Measurements from ENCODE around the gene PSMB3. TPM values are rescaled to one million over a fixed set of nuclear protein-coding genes. Genes with fewer than 3 reads are reported as not detected.
A peak's percentile ranks its signal among the peaks of the same experiment; 100 is the strongest.

The PSMB3 gene
- total RNA-seq, 1 experiment from 2014 or later = 441 TPM

DNA sequence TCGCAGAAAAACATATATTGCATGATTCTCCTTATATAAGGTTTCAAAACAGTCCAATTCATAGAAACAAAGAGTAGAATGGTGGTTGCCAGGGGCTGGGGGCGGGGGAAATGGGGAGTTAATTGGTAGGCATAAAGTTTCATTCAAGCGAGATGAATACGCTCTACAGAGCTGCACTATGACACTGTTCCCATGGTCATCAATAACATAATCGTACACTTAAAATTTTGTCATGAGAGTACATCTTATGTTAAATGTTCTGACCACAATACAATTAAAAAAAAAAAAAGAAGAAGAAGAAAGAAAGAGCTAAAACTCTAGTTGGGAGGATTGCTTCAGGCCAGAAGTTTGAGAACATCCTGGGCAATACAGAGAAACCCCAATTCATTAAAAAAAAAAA is 41.7 kb downstream of the PSMB3 start:
- Histone ChIP-seq H3K4me3 (ENCODE audit: low read length) (no peak overlapping the region), H2AFZ (ENCODE audit: low read length) (no peak overlapping the region), H4K20me1 (ENCODE audit: low read length) (peaks cover 9% of the 10 kb centered on the region; the same call in 1 of the 2 replicates), H3K27ac (ENCODE audit: low read length) (no peak overlapping the region), H3K4me1 (ENCODE audit: insufficient read depth, low read length) (peaks cover 13% of the 10 kb centered on the region), H3K9ac (ENCODE audit: low read length) (no peak overlapping the region), H3K27me3 (ENCODE audit: low read length) (no peaks in the 10 kb centered on the region), H3K9me2 (replicated peaks; ENCODE audit: low read length) (no peaks in the 10 kb centered on the region), H3K4me2 (ENCODE audit: low read length) (no peak overlapping the region), H3K9me3 (ENCODE audit: low read length) (no peaks in the 10 kb centered on the region), H3K36me3 (ENCODE audit: low read depth, low read length) (no peaks in the 10 kb centered on the region), H3K79me2 (ENCODE audit: low read length) (peaks cover 77% of the 10 kb centered on the region), H3F3A (ENCODE audit: low read length, unreplicated experiment) (no peaks in the 10 kb centered on the region)
- ATAC-seq (no peak), DNase-seq (no peak)
- intact Hi-C loops (cut with micrococcal nuclease) = no loop called here
- no TSS peak for BruUV-seq (replicated peaks)
- POLR2A ChIA-PET (ENCODE audit: unreplicated experiment) = no interaction called here
- CTCF ChIA-PET = interaction anchor here (0.6 kb wide), 1 partner anchor 40 kb away, joined by 5 read pairs; no protein-coding TSS in a partner anchor
- no peak for TF ChIP-seq EZH2 (IDR thresholded peaks at IDR 0.05; ENCODE audit: low read length, unreplicated experiment)
- TF ChIP-seq EZH2phosphoT487 (IDR thresholded peaks at IDR 0.05; ENCODE audit: borderline replicate concordance, low read length) = no peak
- TF ChIP-seq, protein P1, sequence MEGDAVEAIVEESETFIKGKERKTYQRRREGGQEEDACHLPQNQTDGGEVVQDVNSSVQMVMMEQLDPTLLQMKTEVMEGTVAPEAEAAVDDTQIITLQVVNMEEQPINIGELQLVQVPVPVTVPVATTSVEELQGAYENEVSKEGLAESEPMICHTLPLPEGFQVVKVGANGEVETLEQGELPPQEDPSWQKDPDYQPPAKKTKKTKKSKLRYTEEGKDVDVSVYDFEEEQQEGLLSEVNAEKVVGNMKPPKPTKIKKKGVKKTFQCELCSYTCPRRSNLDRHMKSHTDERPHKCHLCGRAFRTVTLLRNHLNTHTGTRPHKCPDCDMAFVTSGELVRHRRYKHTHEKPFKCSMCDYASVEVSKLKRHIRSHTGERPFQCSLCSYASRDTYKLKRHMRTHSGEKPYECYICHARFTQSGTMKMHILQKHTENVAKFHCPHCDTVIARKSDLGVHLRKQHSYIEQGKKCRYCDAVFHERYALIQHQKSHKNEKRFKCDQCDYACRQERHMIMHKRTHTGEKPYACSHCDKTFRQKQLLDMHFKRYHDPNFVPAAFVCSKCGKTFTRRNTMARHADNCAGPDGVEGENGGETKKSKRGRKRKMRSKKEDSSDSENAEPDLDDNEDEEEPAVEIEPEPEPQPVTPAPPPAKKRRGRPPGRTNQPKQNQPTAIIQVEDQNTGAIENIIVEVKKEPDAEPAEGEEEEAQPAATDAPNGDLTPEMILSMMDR (conservative IDR thresholded peaks at IDR 0.05; ENCODE audit: low read depth, low read length) = no peak

- Histone ChIP-seq H3F3A (ENCODE audit: low read length, unreplicated experiment) (no peaks in the 10 kb centered on the region), H3K9me2 (replicated peaks; ENCODE audit: low read length) (no peaks in the 10 kb centered on the region), H3K36me3 (ENCODE audit: low read depth, low read length) (peaks cover 5% of the 10 kb centered on the region; the same call in 1 of the 2 replicates), H3K9me3 (ENCODE audit: low read length) (no peaks in the 10 kb centered on the region), H2AFZ (ENCODE audit: low read length) (no peak overlapping the region), H3K9ac (ENCODE audit: low read length) (no peak overlapping the region), H3K27ac (ENCODE audit: low read length) (no peak overlapping the region), H3K4me2 (ENCODE audit: low read length) (0 out of 2 replicates have a peak overlapping the region, but pooled peaks have one; percentile 78), H4K20me1 (ENCODE audit: low read length) (peaks cover 9% of the 10 kb centered on the region; the same call in 1 of the 2 replicates), H3K79me2 (ENCODE audit: low read length) (peaks cover 64% of the 10 kb centered on the region), H3K4me3 (ENCODE audit: low read length) (no peak overlapping the region), H3K27me3 (ENCODE audit: low read length) (no peaks in the 10 kb centered on the region), H3K4me1 (ENCODE audit: insufficient read depth, low read length) (peaks cover 16% of the 10 kb centered on the region)
- ATAC-seq (no peak), DNase-seq (no peak)
- no TSS peak for BruUV-seq (replicated peaks)
- ChIA-PET POLR2A (ENCODE audit: unreplicated experiment) (no interaction called here), CTCF (no interaction called here)
- TF ChIP-seq, protein P1 (conservative IDR thresholded peaks at IDR 0.05; ENCODE audit: low read depth, low read length) = no peak
- TF ChIP-seq EZH2 (IDR thresholded peaks at IDR 0.05; ENCODE audit: low read length, unreplicated experiment) (no peak), EZH2phosphoT487 (IDR thresholded peaks at IDR 0.05; ENCODE audit: borderline replicate concordance, low read length) (no peak)
- intact Hi-C loops (cut with micrococcal nuclease) = no loop called here
Observed at GRCh38 chr17:38796451-38797157, 44.1 kb downstream of the PSMB3 start.

DNA sequence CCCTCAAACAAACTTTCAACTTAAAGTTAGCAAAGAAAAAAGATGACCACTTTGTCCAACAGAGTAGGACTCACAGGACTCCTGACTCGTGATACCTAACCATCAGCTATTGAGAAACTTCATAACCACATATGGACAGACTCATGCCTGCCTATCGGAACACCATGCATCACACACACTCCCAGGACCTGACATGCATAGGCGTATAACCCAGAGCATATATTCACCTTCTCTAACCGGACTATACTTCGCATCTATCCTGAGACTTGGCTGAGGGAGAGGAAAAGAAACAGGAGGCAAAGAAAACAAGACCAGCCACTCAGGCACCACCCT is 44.6 kb downstream of the PSMB3 start:
- Histone ChIP-seq H3K27me3 (ENCODE audit: low read length) (no peaks in the 10 kb centered on the region), H3K9ac (ENCODE audit: low read length) (no peak overlapping the region), H3K27ac (ENCODE audit: low read length) (no peak overlapping the region), H4K20me1 (ENCODE audit: low read length) (peaks cover 9% of the 10 kb centered on the region; the same call in 1 of the 2 replicates), H3F3A (ENCODE audit: low read length, unreplicated experiment) (no peaks in the 10 kb centered on the region), H3K4me2 (ENCODE audit: low read length) (peak overlapping the region; percentile 78; the same call in 1 of the 2 replicates), H3K36me3 (ENCODE audit: low read depth, low read length) (peaks cover 8% of the 10 kb centered on the region; the same call in 1 of the 2 replicates), H3K4me1 (ENCODE audit: insufficient read depth, low read length) (peaks cover 16% of the 10 kb centered on the region), H3K79me2 (ENCODE audit: low read length) (peaks cover 62% of the 10 kb centered on the region), H3K9me3 (ENCODE audit: low read length) (no peaks in the 10 kb centered on the region), H3K9me2 (replicated peaks; ENCODE audit: low read length) (no peaks in the 10 kb centered on the region), H3K4me3 (ENCODE audit: low read length) (peak overlapping the region; percentile 72; the same call in 1 of the 2 replicates), H2AFZ (ENCODE audit: low read length) (no peak overlapping the region)
- no peak for DNase-seq
- BruUV-seq (replicated peaks) = no TSS peak
- TF ChIP-seq EZH2 (IDR thresholded peaks at IDR 0.05; ENCODE audit: low read length, unreplicated experiment) = no peak
- no peak for TF ChIP-seq EZH2phosphoT487 (IDR thresholded peaks at IDR 0.05; ENCODE audit: borderline replicate concordance, low read length)
- TF ChIP-seq, protein P1 (conservative IDR thresholded peaks at IDR 0.05; ENCODE audit: low read depth, low read length) = no peak
- no peak for ATAC-seq
- CTCF ChIA-PET = no interaction called here
- intact Hi-C loops (cut with micrococcal nuclease) = no loop called here
- POLR2A ChIA-PET (ENCODE audit: unreplicated experiment) = interaction anchor here (0.5 kb wide), 1 partner anchor 48 kb away, joined by 16 read pairs; no protein-coding TSS in a partner anchor

Data from PC-3 (cell line).